A549 (cell line): ENCODE data around the gene PRKD1.

Experiments used
- BHLHE40 ChIP-seq: IDR thresholded peaks from 2 replicates; pipeline ENCODE4 v1.6.1; 2012; ENCODE audit warnings: low read depth, low read length, inconsistent platforms
- CBX2 ChIP-seq: fragments of 200-600 bp; sonication (generic); IDR thresholded peaks from 2 replicates; pipeline ENCODE4 v1.6.1; 2016; ENCODE audit warnings: low read depth, mild to moderate bottlenecking, borderline replicate concordance
- MAFK ChIP-seq: fragments of 450-650 bp; IDR thresholded peaks from 2 replicates; pipeline ENCODE4 v1.6.1; 2014; ENCODE audit not compliant: partially characterized antibody
- MAZ ChIP-seq: fragments of 150-350 bp; IDR thresholded peaks from 2 replicates; pipeline ENCODE4 v1.6.1; 2014; ENCODE audit warnings: antibody characterized with exemption, low read depth, low read length, borderline replicate concordance
- POLR2A ChIP-seq: IDR thresholded peaks from 2 replicates; pipeline ENCODE4 v1.6.1; 2012; ENCODE audit warnings: mild to moderate bottlenecking, low read length
- RAD21 ChIP-seq, 2 experiments: fragments of >200 bp in 1 of 2; sonication (Bioruptor Twin) in 1 of 2; formaldehyde crosslinking in 1 of 2; IDR thresholded peaks in 1 of 2; conservative IDR thresholded peaks in 1 of 2; 2 replicates in 1 of 2; 3 replicates in 1 of 2; pipeline ENCODE4 v1.6.1; 2012 to 2018; ENCODE audit warnings: inconsistent platforms in 1 of 2
- TF ChIP-seq, protein P1 (sequence below): fragments of >200 bp; sonication (Bioruptor Twin); formaldehyde crosslinking; IDR thresholded peaks from 3 replicates; pipeline ENCODE4 v1.5.1; 2016
- TF ChIP-seq, protein P2 (sequence below): IDR thresholded peaks from 2 replicates; pipeline ENCODE4 v1.6.1; 2012; ENCODE audit warnings: low read depth, borderline replicate concordance
- TF ChIP-seq, protein P3 (sequence below): IDR thresholded peaks from 2 replicates; pipeline ENCODE4 v1.6.1; 2012

DNA sequence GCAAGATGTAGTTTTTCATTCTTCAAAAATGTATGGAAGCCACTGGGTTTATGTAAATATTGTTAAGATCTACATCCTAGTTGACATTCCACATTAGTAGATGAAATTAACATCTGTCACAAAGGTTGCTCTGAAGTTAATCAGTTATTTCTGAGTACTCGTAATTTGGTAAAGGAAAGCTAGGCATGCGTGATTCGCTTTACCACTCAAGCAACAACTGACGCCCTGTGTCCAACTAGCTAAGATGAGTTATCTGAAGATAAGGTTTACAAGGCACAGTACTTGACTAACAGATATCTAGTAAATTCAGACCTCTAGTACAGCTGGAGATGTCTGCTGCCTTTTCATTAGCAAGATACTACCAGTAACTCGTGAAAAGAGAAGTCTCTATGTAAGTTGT is 14.1 kb downstream of the PRKD1 start:
- TF ChIP-seq RAD21 (conservative IDR thresholded peaks at IDR 0.05 in 1 of 2, IDR thresholded peaks at IDR 0.05 in 1 of 2): no peak
- no peak for TF ChIP-seq BHLHE40
- TF ChIP-seq, protein P1, sequence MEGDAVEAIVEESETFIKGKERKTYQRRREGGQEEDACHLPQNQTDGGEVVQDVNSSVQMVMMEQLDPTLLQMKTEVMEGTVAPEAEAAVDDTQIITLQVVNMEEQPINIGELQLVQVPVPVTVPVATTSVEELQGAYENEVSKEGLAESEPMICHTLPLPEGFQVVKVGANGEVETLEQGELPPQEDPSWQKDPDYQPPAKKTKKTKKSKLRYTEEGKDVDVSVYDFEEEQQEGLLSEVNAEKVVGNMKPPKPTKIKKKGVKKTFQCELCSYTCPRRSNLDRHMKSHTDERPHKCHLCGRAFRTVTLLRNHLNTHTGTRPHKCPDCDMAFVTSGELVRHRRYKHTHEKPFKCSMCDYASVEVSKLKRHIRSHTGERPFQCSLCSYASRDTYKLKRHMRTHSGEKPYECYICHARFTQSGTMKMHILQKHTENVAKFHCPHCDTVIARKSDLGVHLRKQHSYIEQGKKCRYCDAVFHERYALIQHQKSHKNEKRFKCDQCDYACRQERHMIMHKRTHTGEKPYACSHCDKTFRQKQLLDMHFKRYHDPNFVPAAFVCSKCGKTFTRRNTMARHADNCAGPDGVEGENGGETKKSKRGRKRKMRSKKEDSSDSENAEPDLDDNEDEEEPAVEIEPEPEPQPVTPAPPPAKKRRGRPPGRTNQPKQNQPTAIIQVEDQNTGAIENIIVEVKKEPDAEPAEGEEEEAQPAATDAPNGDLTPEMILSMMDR: no peak
- TF ChIP-seq MAFK: no peak
- TF ChIP-seq, protein P2, sequence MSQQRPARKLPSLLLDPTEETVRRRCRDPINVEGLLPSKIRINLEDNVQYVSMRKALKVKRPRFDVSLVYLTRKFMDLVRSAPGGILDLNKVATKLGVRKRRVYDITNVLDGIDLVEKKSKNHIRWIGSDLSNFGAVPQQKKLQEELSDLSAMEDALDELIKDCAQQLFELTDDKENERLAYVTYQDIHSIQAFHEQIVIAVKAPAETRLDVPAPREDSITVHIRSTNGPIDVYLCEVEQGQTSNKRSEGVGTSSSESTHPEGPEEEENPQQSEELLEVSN: no peak
- TF ChIP-seq POLR2A: no peak
- TF ChIP-seq CBX2: no peak
- TF ChIP-seq, protein P3, sequence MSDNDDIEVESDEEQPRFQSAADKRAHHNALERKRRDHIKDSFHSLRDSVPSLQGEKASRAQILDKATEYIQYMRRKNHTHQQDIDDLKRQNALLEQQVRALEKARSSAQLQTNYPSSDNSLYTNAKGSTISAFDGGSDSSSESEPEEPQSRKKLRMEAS: no peak
- TF ChIP-seq MAZ: no peak
